HG03442 (cell line): ENCODE results near the gene VIL1.

ENCODE experiments used
- ATAC-seq: cut with Tn5 transposase; IDR thresholded peaks from one replicate; pipeline ENCODE4 v1.9.1; 2021; ENCODE audit warnings: mild to moderate bottlenecking, moderate library complexity; ENCODE audit not compliant: unreplicated experiment

Gene VIL1

DNA sequence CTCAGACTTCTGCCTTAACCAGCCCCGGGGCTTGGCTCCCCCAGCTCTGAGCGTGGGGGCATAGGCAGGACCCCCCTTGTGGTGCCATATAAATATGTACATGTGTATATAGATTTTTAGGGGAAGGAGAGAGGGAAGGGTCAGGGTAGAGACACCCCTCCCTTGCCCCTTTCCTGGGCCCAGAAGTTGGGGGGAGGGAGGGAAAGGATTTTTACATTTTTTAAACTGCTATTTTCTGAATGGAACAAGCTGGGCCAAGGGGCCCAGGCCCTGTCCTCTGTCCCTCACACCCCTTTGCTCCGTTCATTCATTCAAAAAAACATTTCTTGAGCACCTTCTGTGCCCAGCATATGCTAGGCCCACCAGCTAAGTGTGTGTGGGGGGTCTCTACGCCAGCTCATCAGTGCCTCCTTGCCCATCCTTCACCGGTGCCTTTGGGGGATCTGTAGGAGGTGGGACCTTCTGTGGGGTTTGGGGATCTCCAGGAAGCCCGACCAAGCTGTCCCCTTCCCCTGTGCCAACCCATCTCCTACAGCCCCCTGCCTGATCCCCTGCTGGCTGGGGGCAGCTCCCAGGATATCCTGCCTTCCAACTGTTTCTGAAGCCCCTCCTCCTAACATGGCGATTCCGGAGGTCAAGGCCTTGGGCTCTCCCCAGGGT is 13.7 kb upstream of the VIL1 start:
- ATAC-seq = no peak

DNA sequence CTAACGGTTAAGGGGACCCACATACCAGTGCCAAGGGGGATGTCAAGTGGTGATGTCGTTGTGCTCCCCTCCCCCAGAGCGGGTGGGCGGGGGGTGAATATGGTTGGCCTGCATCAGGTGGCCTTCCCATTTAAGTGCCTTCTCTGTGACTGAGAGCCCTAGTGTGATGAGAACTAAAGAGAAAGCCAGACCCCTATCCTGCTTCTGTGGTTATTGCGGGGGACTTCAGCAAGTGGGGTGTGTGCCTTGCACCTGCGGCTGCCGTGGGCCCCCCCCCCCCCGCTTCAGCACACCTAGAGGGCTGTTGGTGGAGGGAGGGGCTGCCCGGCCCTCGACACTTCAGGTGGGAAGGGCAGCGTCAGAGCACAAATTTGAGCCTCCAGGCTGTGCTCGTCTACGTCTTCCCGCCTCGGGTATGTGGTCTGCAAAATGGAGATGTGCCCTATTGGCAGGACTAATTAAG is 13.1 kb upstream of the VIL1 start:
- peak; percentile 13 for ATAC-seq

DNA sequence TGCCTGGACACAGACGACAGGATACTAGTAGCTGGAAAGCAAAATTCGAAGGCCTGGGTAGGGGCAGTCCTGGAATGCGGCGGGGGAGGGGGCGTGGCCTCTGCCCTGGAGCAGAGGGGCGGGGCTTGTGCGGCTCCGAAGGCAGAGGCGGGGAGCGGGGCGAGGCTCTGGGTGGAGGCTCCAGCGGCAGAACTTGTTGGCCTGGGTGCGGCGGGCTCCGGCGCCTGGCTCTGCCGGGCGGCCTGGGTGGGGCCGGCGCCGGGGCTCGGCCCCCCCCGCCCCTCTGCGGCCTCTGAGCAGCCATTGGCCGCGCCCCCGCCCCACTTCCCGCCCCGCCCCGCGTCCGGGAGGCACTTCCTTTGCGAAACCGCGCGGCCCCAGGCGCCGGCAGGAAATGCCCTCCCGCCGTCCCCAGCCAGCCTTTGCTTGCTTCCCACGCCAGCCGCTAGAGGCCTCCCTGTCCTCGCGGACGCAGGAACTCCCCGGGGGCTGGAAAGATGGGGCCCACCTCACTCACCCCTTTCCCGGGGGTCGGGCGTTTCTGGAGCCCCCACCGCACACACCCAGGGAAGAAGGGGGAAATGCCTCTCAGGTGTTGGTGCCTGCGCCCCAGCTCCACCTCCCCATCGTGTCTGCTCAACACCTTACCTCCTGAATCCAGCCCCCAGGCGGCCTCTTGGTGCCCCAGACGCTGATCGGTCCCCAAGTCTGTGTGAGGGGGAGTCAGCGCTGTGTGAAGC is 12.5 kb upstream of the VIL1 start:
- peak; percentile 84 for ATAC-seq

DNA sequence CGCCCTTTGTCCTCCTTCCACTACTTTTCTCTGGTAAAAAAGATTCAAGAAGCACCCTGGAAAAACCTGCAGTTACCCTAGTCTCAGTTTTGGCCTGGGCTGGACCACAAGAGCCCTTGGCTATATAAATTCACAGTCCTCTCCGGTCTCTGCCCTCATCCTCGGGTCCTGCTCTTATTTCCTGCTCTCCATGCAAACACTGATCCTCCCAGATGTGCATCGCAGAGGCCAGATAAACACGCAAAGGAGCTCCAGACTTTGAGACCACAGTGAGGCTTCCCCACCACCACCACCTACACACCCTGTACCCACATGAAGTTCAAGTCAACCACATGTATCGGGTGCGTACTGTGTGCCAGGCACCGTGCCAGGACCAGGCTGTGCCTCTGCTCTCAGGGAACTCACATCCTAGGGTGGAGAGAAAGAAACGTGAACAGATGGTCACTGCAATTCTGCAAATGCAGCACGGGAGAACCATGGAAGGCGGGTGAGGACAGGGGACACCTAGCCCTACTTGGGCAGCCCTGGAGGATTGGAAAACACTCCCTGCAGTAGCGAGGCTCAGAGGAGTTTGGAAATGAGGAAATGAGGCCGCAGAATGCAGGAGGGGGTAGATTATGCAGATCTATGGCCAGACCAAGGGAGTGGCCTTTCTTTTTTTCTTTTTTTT is 11.8 kb upstream of the VIL1 start:
- peak; percentile 2 for ATAC-seq

DNA sequence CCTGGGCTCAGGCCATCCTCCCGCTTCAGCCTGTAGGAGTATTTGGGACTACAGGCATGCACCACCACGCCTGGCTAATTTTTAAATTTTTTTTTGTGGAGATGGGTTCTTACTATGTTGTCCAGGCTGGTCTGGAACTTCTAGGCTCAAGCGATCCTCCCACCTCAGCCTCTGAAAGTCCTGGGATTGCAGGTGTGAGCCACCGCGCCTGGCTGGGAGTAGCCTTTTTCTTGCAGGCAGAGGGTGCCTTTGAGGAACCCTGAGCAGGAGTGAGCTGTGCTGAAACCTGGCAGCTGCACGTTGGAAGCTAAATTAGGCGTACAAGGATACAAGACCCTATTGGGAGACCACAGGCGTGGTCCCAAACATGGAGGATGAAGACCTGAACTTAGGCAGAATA is 11.2 kb upstream of the VIL1 start:
- ATAC-seq = no peak

DNA sequence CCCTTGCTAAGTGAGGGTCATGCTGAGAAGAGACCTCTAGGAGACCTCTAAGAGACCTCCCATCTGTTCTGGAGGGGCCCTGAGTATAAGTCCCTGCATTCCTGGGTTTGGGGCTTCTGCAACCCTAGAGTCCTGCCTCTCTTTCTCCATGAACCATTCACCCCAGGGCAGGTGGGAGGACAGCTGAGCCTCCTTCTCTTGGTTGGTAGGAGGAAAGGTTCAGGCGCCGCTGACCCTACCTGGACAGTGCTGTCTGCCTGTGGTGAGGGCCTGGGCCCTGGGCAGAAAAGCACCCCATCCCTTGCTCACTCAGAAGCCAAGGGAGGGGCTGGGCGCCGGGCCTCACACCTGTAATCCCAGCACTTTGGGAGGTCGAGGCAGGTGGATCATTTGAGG is 604 bp upstream of the VIL1 start:
- ATAC-seq = no peak

DNA sequence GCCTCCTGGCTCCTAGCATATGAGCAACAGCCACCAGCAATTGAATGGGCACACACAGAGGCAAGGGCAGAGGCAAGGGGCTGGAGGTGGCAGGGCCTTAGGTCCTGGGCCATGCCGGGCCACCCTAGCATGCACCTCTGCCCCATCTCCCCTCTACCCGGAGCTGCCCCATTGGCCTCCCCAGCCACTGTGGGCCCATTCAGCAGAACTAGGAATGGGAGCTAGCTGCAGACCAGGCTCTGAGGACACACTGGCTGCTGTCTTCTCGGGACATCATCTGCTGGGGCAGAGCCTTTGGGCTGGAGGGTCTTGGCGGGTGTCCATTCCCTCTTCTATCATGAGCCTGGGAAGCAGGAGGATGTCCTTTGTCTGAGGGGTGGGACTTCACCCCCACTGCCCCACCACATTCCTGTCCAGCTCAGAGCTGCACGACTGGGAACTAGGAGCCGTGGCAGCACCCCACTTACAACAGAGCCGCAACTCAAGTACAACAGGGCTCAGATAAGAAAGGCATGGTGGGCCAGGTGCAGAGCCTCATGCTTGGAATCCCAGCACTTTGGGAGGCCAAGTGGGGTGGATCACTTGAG is 800 bp downstream of the VIL1 start:
- ATAC-seq = no peak

DNA sequence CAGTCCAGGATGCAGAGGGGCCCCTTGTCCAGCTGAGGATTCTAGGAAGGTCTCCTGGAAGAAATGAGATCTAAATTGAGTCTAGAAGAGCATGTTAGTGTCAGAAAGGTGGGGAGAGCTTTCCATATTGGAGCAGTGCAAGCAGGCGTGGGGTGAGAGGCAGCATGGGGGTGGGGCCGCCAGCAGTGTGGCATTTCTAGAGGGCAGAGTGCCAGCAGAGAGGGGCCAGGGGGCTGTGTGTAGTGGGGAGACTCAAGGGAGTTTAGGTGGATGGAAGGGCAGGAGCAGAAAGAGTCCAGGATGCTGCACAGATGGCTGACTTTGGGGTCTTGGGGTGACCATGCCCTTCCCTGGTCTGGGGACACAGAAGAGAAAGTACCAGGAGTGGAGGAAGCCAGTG is 2.1 kb downstream of the VIL1 start:
- no peak for ATAC-seq

DNA sequence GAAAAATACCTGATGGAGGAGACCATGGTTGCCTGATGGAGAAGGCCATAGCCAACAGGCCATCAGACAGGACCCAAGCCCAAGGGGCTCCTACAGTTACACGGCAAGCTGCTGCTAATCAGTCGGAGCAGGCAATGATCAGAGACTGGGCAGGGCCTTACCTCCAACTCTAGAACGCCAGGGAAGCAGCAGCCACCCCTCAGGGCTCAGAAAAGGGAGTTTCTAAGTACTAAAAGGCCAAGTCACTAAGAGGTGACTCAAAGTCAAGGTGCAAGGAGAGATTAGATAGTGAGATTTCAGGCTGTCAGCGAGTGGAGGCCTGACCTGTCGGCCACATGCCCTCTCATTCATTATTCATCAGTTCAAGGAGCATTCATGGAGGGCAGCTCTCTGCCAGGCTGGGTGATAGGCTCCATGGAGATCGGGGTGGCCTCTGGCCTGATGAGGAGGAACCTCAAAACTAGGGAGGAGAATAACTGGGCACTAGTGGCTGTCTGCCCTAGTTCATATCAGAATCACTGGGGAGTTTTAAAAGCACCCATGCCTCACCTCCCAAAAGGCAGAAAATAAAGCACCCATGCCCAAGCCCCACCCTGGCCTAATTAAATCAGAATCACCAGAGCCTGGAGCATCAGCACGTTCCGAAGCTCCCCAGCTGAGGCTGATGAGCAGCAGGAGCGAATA is 3.6 kb downstream of the VIL1 start:
- no peak for ATAC-seq

DNA sequence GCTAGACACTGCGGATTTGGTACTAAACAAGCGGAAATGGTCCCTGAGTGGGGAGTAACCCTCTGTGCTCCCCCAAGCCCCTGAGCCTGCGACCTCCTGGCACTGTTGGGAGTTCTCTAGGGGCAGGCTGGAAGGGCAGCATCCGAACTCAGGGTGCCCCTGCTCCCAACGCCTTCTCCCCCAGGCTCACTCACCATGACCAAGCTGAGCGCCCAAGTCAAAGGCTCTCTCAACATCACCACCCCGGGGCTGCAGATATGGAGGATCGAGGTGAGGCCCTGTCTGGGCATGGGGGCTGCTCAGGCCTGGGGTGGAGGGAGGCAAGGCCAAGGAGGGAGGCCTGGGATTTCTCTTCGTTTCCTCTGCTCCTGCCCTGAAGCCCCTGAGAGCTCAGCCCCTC is 4.7 kb downstream of the VIL1 start:
- no peak for ATAC-seq

DNA sequence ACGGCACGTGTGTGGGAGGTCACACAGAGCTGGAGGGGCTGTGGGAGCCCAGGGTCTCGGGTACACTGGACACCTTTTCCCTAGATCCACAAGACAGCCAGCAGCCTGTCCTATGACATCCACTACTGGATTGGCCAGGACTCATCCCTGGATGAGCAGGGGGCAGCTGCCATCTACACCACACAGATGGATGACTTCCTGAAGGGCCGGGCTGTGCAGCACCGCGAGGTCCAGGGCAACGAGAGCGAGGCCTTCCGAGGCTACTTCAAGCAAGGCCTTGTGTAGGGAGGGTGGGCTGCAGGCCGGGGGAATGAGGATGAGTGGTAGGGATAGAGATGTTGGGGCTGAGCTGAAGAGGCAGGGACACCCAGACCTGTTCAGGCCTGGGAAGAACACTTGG is 6.6 kb downstream of the VIL1 start:
- no peak for ATAC-seq

DNA sequence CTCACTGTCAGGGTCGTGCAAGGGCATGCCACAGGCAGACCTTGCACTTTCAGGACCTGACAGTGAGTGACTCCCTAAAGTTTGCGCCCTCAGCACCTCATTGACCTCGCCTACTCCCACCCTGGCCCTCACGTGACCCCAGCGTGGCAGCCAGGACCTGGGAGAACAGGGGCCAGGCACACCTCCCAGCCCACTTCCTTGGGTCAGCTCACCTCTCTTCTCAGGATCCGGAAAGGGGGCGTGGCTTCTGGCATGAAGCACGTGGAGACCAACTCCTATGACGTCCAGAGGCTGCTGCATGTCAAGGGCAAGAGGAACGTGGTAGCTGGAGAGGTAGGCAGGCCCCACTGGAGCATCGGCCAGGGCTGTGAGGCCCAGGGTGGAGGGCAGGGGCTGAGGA is 8.8 kb downstream of the VIL1 start:
- ATAC-seq = no peak

DNA sequence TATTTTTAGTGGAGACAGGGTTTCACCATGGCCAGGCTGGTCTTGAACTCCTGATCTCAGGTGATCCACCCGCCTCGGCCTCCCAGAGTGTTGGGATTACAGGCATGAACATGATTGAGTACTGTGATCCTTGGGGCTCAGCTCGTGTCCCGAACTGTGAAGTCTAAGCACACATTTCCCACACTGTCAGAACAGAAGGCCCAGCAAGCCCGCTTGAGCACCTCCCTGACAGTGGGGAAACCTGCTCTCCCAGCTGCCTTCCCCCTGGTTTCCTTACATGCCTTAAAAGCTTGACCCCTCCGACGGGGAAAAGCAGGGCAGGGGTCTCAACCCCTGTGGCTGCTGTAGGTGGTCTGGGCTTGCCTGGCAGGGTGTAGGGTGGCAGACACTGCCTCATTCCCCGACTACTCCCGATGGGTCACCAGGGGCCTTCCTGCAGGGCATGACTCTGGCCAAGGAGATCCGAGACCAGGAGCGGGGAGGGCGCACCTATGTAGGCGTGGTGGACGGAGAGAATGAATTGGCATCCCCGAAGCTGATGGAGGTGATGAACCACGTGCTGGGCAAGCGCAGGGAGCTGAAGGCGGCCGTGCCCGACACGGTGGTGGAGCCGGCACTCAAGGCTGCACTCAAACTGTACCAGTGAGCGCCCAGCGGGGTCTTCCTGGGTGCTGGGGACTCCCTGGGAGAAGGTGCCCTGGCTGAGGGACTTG is 10.1 kb downstream of the VIL1 start:
- ATAC-seq = no peak

DNA sequence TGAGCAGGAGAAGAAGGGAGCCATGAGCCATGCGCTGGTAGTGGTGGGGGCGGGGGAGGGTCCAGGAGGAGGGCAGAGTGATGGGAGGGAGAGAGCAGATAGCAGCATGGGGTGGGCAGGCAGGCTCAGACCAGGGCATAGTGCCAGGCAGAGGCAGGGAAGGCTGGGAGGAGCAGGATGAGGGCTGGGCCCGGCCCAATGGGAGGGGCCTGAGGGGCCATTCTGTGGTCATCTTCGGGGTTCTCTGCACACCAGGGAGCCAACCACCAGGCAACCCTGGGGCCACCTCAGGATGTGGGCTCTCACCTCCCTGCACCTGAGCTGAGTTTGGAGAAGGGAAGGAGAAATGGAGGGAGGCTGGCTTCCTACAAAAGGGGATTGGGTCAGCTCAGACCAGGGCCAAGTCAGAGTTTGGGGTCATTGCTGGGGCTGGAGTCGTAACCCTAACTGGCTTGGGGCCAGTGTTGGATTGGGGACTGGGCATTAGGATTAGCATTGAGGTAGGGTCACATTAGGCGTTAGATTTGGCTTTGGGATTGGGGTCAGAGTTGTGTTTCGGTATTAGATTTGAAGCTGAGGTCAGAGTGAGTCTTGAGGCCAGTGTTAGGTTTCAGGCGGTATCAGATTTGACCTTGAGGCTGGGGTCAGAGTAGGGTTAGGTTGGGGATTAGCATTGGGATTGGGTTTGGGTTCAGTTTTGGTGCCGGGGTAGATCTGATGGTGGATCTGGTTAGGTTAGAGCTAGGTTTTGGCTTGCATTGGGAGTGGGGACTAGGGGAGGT is 11.2 kb downstream of the VIL1 start:
- no peak for ATAC-seq

DNA sequence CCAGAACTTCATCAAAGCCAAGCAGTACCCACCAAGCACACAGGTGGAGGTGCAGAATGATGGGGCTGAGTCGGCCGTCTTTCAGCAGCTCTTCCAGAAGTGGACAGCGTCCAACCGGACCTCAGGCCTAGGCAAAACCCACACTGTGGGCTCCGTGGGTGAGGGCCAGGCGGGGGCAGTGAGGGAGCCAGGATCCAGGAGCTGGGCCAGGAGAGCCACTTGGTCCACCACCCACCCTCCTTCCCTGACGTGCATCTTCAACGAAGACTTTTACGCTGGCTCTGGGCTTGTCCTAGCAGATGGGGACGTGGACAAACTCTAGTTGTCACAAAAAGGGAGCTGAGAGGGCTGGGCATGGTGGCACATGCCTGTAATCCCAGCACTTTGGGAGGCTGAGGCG is 11.8 kb downstream of the VIL1 start:
- ATAC-seq = no peak

DNA sequence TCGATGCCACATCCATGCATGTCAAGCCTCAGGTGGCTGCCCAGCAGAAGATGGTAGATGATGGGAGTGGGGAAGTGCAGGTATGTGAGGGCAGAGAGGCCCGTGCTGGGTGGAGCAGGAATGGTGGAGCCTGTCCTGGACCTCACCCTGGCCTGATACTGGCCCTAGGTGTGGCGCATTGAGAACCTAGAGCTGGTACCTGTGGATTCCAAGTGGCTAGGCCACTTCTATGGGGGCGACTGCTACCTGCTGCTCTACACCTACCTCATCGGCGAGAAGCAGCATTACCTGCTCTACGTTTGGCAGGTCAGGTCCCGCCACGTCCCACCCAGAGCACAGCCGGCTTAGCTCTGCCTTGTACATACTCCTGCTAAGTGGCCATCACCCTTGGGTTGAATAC is 13.0 kb downstream of the VIL1 start:
- no peak for ATAC-seq

DNA sequence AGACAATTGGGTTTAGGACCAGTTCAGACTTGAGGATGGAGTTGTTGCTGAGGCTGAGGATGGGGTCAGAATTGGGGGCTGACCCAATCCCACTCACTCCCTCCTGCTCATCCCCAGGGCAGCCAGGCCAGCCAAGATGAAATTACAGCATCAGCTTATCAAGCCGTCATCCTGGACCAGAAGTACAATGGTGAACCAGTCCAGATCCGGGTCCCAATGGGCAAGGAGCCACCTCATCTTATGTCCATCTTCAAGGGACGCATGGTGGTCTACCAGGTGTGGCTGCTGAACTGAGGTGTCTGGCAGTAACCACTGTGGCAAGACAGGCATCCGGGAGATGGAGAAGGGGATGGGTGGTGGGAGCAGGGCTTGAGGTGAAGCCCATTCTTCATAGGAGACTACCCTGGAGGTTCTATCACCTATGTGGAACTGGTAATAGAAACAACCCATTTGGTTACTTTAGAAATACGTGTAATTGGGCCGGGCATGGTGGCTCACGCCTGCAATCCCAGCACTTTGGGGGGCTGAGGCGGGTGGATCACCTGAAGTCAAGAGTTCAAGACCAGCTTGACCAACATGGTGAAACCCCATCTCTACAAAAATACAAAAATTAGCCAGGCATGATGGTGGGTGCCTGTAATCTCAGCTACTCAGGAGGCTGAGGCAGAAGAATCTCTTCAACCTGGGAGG is 13.9 kb downstream of the VIL1 start:
- ATAC-seq = no peak

DNA sequence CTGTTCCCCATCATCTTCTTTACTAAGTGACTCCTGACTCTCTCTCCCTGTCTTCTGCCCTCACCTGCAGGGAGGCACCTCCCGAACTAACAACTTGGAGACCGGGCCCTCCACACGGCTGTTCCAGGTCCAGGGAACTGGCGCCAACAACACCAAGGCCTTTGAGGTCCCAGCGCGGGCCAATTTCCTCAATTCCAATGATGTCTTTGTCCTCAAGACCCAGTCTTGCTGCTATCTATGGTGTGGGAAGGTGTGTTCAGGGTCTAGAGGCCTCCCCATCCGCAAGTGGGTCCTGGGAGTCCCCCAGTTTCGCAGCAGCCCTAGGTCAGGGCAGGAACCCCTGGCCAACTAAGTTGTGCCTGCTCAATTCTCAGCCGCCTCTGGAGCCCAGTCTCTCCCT is 15.5 kb downstream of the VIL1 start:
- ATAC-seq = no peak
